K562 (cell line): ENCODE measurements around the gene SAMD4A. TPM values are rescaled to one million over a fixed set of nuclear protein-coding genes. Genes with fewer than 3 reads are reported as not detected.

Source experiments
- ATAC-seq: fragments of 200-7000 bp; cut with Tn5 transposase; 3 replicates; pipeline ENCODE4 v1.9.1; 2020; ENCODE audit warnings: moderate library complexity
- BruUV-seq: library from RNA; stranded (reverse); fragments of 400-500 nt; replicated peaks from 2 replicates; lab custom pipeline; 2021; lab: Mats Ljungman, UMichigan
- CTCF ChIA-PET: fragments of 300-600 bp; formaldehyde crosslinking; extraction: SDS; loops from one replicate; lab custom pipeline; 2021; ENCODE audit warnings: low intra/inter-chr PET ratio; lab: Yijun Ruan, JAX
- POLR2A ChIA-PET: fragments of 300-600, 350-650 bp; sonication (Branson Sonifier 250); formaldehyde crosslinking; extraction: SDS; loops from one replicate; lab custom pipeline; 2021; ENCODE audit warnings: antibody characterized with exemption, inconsistent platforms; lab: Yijun Ruan, JAX
- DNase-seq, 4 experiments: peaks; one replicate each; pipeline versions ENCODE4 v3.0.0 to v3.0.0-alpha.2; 2011 to 2018; ENCODE audit warnings: low spot score in 3 of 4, mixed read lengths in 3 of 4; ENCODE audit errors: extremely low read depth in 1 of 4
- FAIRE-seq: peaks from 2 replicates; lab custom pipeline; 2011; peaks lifted over from hg19 to GRCh38; lab: Jason Lieb, UNC
- H2AFZ ChIP-seq: 2 replicates; pipeline ENCODE4 v1.6.0; 2011; ENCODE audit warnings: low read depth, low read length, control low read depth, inconsistent platforms
- H3K27ac ChIP-seq: fragments of 200-600 bp; 3 replicates; pipeline ENCODE4 v1.8.0; 2011; ENCODE audit warnings: low read depth, mild to moderate bottlenecking, control low read depth, inconsistent platforms, low read length, moderate library complexity, mixed read lengths; ENCODE audit errors: extremely low read depth
- H3K27me3 ChIP-seq, 2 experiments: fragments of 300-600 bp in 1 of 2; 2 replicates in 1 of 2; 3 replicates in 1 of 2; pipeline versions ENCODE4 v1.6.0 to v1.8.0; 2011; ENCODE audit warnings: inconsistent platforms in 2 of 2, low read length in 2 of 2, mild to moderate bottlenecking in 1 of 2, mixed read lengths in 1 of 2, moderate library complexity in 1 of 2; ENCODE audit not compliant: control insufficient read depth in 2 of 2, insufficient read depth in 2 of 2
- H3K36me3 ChIP-seq: fragments of 300-600 bp; 3 replicates; pipeline ENCODE4 v1.8.0; 2011; ENCODE audit warnings: mild to moderate bottlenecking, low read length, inconsistent platforms; ENCODE audit not compliant: control insufficient read depth, insufficient read depth
- H3K4me1 ChIP-seq, 2 experiments: fragments of 200-600 bp in 1 of 2; replicated peaks in 1 of 2; 2 replicates in 1 of 2; 3 replicates in 1 of 2; pipeline versions ENCODE4 v1.5.1 to v1.8.0; 2011; ENCODE audit warnings: inconsistent platforms in 2 of 2, low read length in 2 of 2, mild to moderate bottlenecking in 1 of 2, mixed read lengths in 1 of 2, moderate library complexity in 1 of 2; ENCODE audit not compliant: control insufficient read depth in 2 of 2, insufficient read depth in 2 of 2
- H3K4me2 ChIP-seq: 2 replicates; pipeline ENCODE4 v1.6.1; 2011; ENCODE audit warnings: low read length, control low read depth, inconsistent platforms, mixed read lengths; ENCODE audit not compliant: insufficient read depth
- H3K4me3 ChIP-seq: fragments of 200-600 bp; sonication (generic), shearing (Covaris generic); 2 replicates; pipeline ENCODE4 v1.5.1; 2016; ENCODE audit warnings: control low read depth, inconsistent platforms
- H3K79me2 ChIP-seq: fragments of 200-600 bp; 3 replicates; pipeline ENCODE4 v1.8.0; 2011; ENCODE audit warnings: low read length, inconsistent platforms; ENCODE audit not compliant: control insufficient read depth, insufficient read depth
- H3K9ac ChIP-seq, 2 experiments: 2 replicates each; pipeline versions ENCODE4 v1.6.0 to v1.6.1; 2011; ENCODE audit warnings: low read depth in 2 of 2, low read length in 2 of 2, control low read depth in 1 of 2, inconsistent platforms in 1 of 2, mild to moderate bottlenecking in 1 of 2, mixed read lengths in 1 of 2; ENCODE audit not compliant: insufficient read depth in 1 of 2
- H3K9me1 ChIP-seq: one replicate; pipeline ENCODE4 v1.6.0; 2011; ENCODE audit warnings: inconsistent platforms, mild to moderate bottlenecking, low read length, moderate library complexity; ENCODE audit not compliant: control insufficient read depth, insufficient read depth
- H3K9me3 ChIP-seq: replicated peaks from 2 replicates; pipeline ENCODE4 v1.5.1; 2011; ENCODE audit warnings: low read depth, low read length, inconsistent platforms; ENCODE audit not compliant: control insufficient read depth, insufficient read depth
- H4K20me1 ChIP-seq: replicated peaks from 2 replicates; pipeline ENCODE4 v1.6.1; 2011; ENCODE audit warnings: low read length, inconsistent platforms, mixed read lengths; ENCODE audit not compliant: control insufficient read depth, insufficient read depth
- ARID3B ChIP-seq: fragments of 250-450 bp; sonication (Bioruptor Pico); IDR thresholded peaks from 2 replicates; pipeline ENCODE4 v1.4.0; 2020; ENCODE audit warnings: borderline replicate concordance
- GABPB1 ChIP-seq: sonication (generic); formaldehyde crosslinking; IDR thresholded peaks from 2 replicates; pipeline ENCODE4 v1.8.0; 2022; ENCODE audit warnings: mild to moderate bottlenecking, missing genetic modification reagents
- GTF2E2 ChIP-seq: fragments of 200-800 bp; sonication (Bioruptor generic); IDR thresholded peaks from 2 replicates; pipeline ENCODE4 v1.6.1; 2016; ENCODE audit warnings: missing genetic modification characterization, missing compliant biosample characterization
- HLTF ChIP-seq: fragments of 450-650 bp; IDR thresholded peaks from 2 replicates; pipeline ENCODE4 v1.6.1; 2016
- KDM5B ChIP-seq: fragments of 200-600 bp; sonication (generic); IDR thresholded peaks from 2 replicates; pipeline ENCODE4 v1.6.1; 2012; ENCODE audit warnings: low read depth, mild to moderate bottlenecking, moderate library complexity, low read length, control low read depth, inconsistent platforms; ENCODE audit not compliant: insufficient replicate concordance
- RNF2 ChIP-seq: sonication (generic); IDR thresholded peaks from 2 replicates; pipeline ENCODE4 v1.6.1; 2016
- RNF219 ChIP-seq: fragments of 250-450 bp; sonication (Bioruptor Pico); IDR thresholded peaks from 2 replicates; pipeline ENCODE4 v1.5.0; 2022; ENCODE audit warnings: mild to moderate bottlenecking
- SAFB2 ChIP-seq: fragments of 200-400 bp; formaldehyde crosslinking; IDR thresholded peaks from 2 replicates; pipeline ENCODE4 v1.6.1; 2018; ENCODE audit warnings: borderline replicate concordance, low read length, low read depth, moderate library complexity; ENCODE audit not compliant: severe bottlenecking
- TEAD2 ChIP-seq: fragments of 450-650 bp; IDR thresholded peaks from 2 replicates; pipeline ENCODE4 v1.6.1; 2016; ENCODE audit warnings: missing genetic modification characterization, control low read depth, missing compliant biosample characterization
- U2AF1 ChIP-seq: fragments of 200-400 bp; formaldehyde crosslinking; optimal IDR thresholded peaks from 2 replicates; pipeline ENCODE3; 2017; ENCODE audit warnings: mild to moderate bottlenecking, low read depth, low read length, moderate library complexity
- ZBTB33 ChIP-seq: sonication (generic); formaldehyde crosslinking; IDR thresholded peaks from 2 replicates; pipeline ENCODE4 v1.8.1; 2023; ENCODE audit warnings: mild to moderate bottlenecking, missing genetic modification reagents
- ZBTB9 ChIP-seq: fragments of 450-650 bp; formaldehyde crosslinking; IDR thresholded peaks from 2 replicates; pipeline ENCODE4 v1.4.0; 2020; ENCODE audit warnings: mild to moderate bottlenecking, moderate library complexity
- ZNF282 ChIP-seq: sonication (generic); formaldehyde crosslinking; IDR thresholded peaks from 2 replicates; pipeline ENCODE4 v1.8.1; 2023; ENCODE audit warnings: missing genetic modification reagents
- ZNF830 ChIP-seq: fragments of 250-450 bp; sonication (Bioruptor Pico); IDR thresholded peaks from 2 replicates; pipeline ENCODE4 v1.5.0; 2021; ENCODE audit warnings: mild to moderate bottlenecking
- WGBS: fragments of 100-300 bp; shearing (Covaris generic); methylation state at CpG from one replicate; pipeline ENCODE4 v1.1.6; 2016; ENCODE audit warnings: low coverage, mixed read lengths; ENCODE audit not compliant: insufficient coverage; ENCODE audit errors: missing lambda C conversion rate; 5-methylcytosine and 5-hydroxymethylcytosine counted together
- in situ Hi-C: fragments of 300-500 bp; cut with MboI; formaldehyde crosslinking; loops from 4 replicates; pipeline ENCODE4 v1.15.0; 2018; ENCODE audit warnings: inconsistent platforms, mixed read lengths
- intact Hi-C: fragments of 100-400 bp; cut with micrococcal nuclease; formaldehyde crosslinking; loops from 2 replicates; pipeline ENCODE4 v1.14.2; 2022
- polyA plus RNA-seq, 8 experiments: library from polyadenylated mRNA; depleted of rRNA in 4 of 8; stranded (reverse) in 5 of 8; unstranded in 3 of 8; fragments of >200 nt; fragmentation: Nextera tagmentation in 2 of 8; fragmentation: Illumina TruSeq in 1 of 8; extraction: Ambion mirVana in 2 of 8; extraction: Trizol in 1 of 8; gene quantifications; 2 replicates each; pipeline versions ENCODE4 v1.2.1 to v1.2.3, GENCODE V29; 2011 to 2014; ENCODE audit warnings: inconsistent platforms in 1 of 8, missing spikeins in 1 of 8
- total RNA-seq, 7 experiments: library from RNA; depleted of rRNA in 6 of 7; stranded (reverse); fragments of >200 nt in 6 of 7; fragmentation: Illumina TruSeq in 2 of 7; extraction: Trizol in 2 of 7; gene quantifications; 2 replicates each; pipeline versions ENCODE4 v1.2.1 to v1.2.3, GENCODE V29; 2011 to 2021; ENCODE audit warnings: low replicate concordance in 1 of 7

Gene SAMD4A
- total and polyA plus RNA-seq, 9 of the 15 experiments (the other 6 are each of a cell fraction or from before 2014, with no cell fraction given) = 0.66 to 6.8 (median 3.3) TPM

GRCh38 chr14:54781080-54781479, 214.2 kb downstream of the SAMD4A start:
- 38% methylated on average over 5 of the region's 6 CpGs for WGBS
- TF ChIP-seq TEAD2 (tag) (no peak), U2AF1 (no peak), ZBTB9 (no peak), GABPB1 (CRISPR knock-in tag) (no peak), ZBTB33 (no peak), ZNF282 (CRISPR knock-in tag) (no peak), ARID3B (no peak), GTF2E2 (tag) (no peak), ZNF830 (CRISPR knock-in tag) (no peak), RNF219 (CRISPR knock-in tag) (no peak), RNF2 (no peak), KDM5B (no peak), SAFB2 (no peak), HLTF (no peak)
- TF ChIP-seq, all 486 proteins: peak for 0
- intact Hi-C loops (no loop called here), in situ Hi-C loops (loop anchor here (25.0 kb wide), 1 partner anchor 1244 kb away; no protein-coding TSS in a partner anchor)
- no peak overlapping the region for H3K4me3 ChIP-seq
- DNase-seq (no peak), FAIRE-seq (no peak), ATAC-seq (no peak)
- H3K27ac ChIP-seq = no peak overlapping the region
- H3K36me3 ChIP-seq = peaks cover 21% of the 10 kb centered on the region; the same call in 1 of the 3 replicates
- H3K9ac ChIP-seq = no peak overlapping the region
- CTCF ChIA-PET = no interaction called here
- POLR2A ChIA-PET = interaction anchor here (1.1 kb wide), 1 partner anchor 198 kb away, joined by 3 read pairs; no protein-coding TSS in a partner anchor
- H3K9me3 ChIP-seq = no peaks in the 10 kb centered on the region
- no peak overlapping the region for H2AFZ ChIP-seq
- H3K27me3 ChIP-seq = no peaks in the 10 kb centered on the region
- BruUV-seq = no TSS peak
- no peaks in the 10 kb centered on the region for H4K20me1 ChIP-seq
- no peak overlapping the region for H3K4me2 ChIP-seq
- H3K9me1 ChIP-seq = no peaks in the 10 kb centered on the region
- H3K79me2 ChIP-seq = no peaks in the 10 kb centered on the region
- no peaks in the 10 kb centered on the region for H3K4me1 ChIP-seq
